Sigmoid colon (tissue), 7 donors: ENCODE measurements around the gene TMEM208. TPM values are rescaled to one million over a fixed set of nuclear protein-coding genes. Genes with fewer than 3 reads are reported as not detected.

Experiments
- DNase-seq: peaks from one replicate; pipeline ENCODE4 v3.0.0-alpha.2; 2019
- H3K27ac ChIP-seq, 4 donors: fragments of 200-600 bp; sonication (generic); one replicate each; pipeline ENCODE4 v1.5.1; 2016 to 2019; ENCODE audit warnings: mild to moderate bottlenecking in 1 of 4
- H3K27me3 ChIP-seq, 3 donors: fragments of 200-600 bp; sonication (generic); one replicate each; pipeline ENCODE4 v1.5.1; 2019; ENCODE audit warnings: mild to moderate bottlenecking in 1 of 3
- H3K36me3 ChIP-seq, 4 donors: fragments of 200-600 bp; sonication (generic); one replicate each; pipeline ENCODE4 v1.5.1; 2016 to 2019
- H3K4me1 ChIP-seq, 4 donors: fragments of 200-600 bp; sonication (generic); one replicate each; pipeline ENCODE4 v1.5.1; 2017 to 2019
- H3K4me3 ChIP-seq, 4 donors: fragments of 200-600 bp; sonication (generic); one replicate each; pipeline ENCODE4 v1.5.1; 2017 to 2019; ENCODE audit warnings: mild to moderate bottlenecking in 2 of 4, moderate library complexity in 1 of 4
- H3K9me3 ChIP-seq, 4 donors: fragments of 200-600 bp in 3 of 4; sonication (generic) in 3 of 4; one replicate each; pipeline versions ENCODE4 v1.5.1 to v1.6.1; 2013 to 2019
- CTCF ChIP-seq, 4 experiments: fragments of 450-650 bp in 3 of 4; fragments of 200-600 bp in 1 of 4; IDR thresholded peaks; one replicate each; pipeline ENCODE4 v1.5.1; 2016 to 2019; ENCODE audit warnings: antibody characterized with exemption in 4 of 4, mild to moderate bottlenecking in 3 of 4, moderate library complexity in 2 of 4
- EP300 ChIP-seq, 4 donors: sonication (generic); formaldehyde crosslinking; IDR thresholded peaks; one replicate each; pipeline ENCODE4 v1.6.1; 2017; ENCODE audit warnings: antibody characterized with exemption in 4 of 4
- POLR2A ChIP-seq, 2 donors: fragments of 450-650 bp; IDR thresholded peaks; one replicate each; pipeline ENCODE4 v1.6.1; 2016; ENCODE audit warnings: antibody characterized with exemption in 2 of 2, mild to moderate bottlenecking in 2 of 2, moderate library complexity in 2 of 2
- POLR2AphosphoS5 ChIP-seq, 4 donors: sonication (generic); formaldehyde crosslinking; IDR thresholded peaks; one replicate each; pipeline ENCODE4 v1.6.1; 2017; ENCODE audit warnings: antibody characterized with exemption in 4 of 4
- WGBS, 2 donors: extraction: QIAGEN DNeasy Blood & Tissue Kit; methylation state at CpG; one replicate each; pipeline ENCODE4 v1.1.7; 2013; 5-methylcytosine and 5-hydroxymethylcytosine counted together
- intact Hi-C: fragments of 100-400 bp; cut with DNase I; formaldehyde crosslinking; loops from one replicate; pipeline ENCODE4 v1.15.1; 2023
- polyA plus RNA-seq, 3 donors: library from polyadenylated mRNA; stranded (reverse); fragments of 200-250 nt; gene quantifications; one replicate each; pipeline ENCODE4 v1.2.3, GENCODE V29; 2013
- total RNA-seq, 4 donors: library from RNA; depleted of rRNA; stranded (reverse); fragments of >200 nt; gene quantifications; one replicate each; pipeline ENCODE4 v1.1.0, GENCODE V29; 2016
- donor health status: healthy with polysubstance abuse.
- donor health status: Bipolar disorder and iron deficiency.
- donor health status: healthy.

Gene TMEM208
- total and polyA plus RNA-seq, 7 donors: 15.3 to 109 (median 31.4) TPM

GRCh38 chr16:67199808-67200198, 27.1 kb upstream of the TMEM208 start:
- Histone ChIP-seq H3K36me3 (peaks cover 25 to 47% (median 41%) of the 10 kb centered on the region in 4 donors), H3K4me3 (no peak overlapping the region), H3K4me1 (peaks cover 0 to 11% (median 10%) of the 10 kb centered on the region in 4 donors), H3K27me3 (no peaks in the 10 kb centered on the region), H3K27ac (no peak overlapping the region), H3K9me3 (no peaks in the 10 kb centered on the region)
- WGBS, 2 donors: 18 to 56% methylated on average over 22 of the region's 22 CpGs
- TF ChIP-seq POLR2A (IDR thresholded peaks at IDR 0.05): no peak
- TF ChIP-seq CTCF (IDR thresholded peaks at IDR 0.05): no peak
- TF ChIP-seq EP300 (IDR thresholded peaks at IDR 0.05): no peak
- TF ChIP-seq POLR2AphosphoS5 (IDR thresholded peaks at IDR 0.05): no peak
- DNase-seq: no peak
- intact Hi-C loops: no loop called here

GRCh38 chr16:67200491-67200890, 26.4 kb upstream of the TMEM208 start:
- Histone ChIP-seq H3K4me3 (no peak overlapping the region), H3K36me3 (peaks cover 21 to 40% (median 34%) of the 10 kb centered on the region in 4 donors), H3K9me3 (no peaks in the 10 kb centered on the region), H3K27me3 (no peaks in the 10 kb centered on the region), H3K4me1 (peaks cover 0 to 11% (median 10%) of the 10 kb centered on the region in 4 donors), H3K27ac (no peak overlapping the region)
- DNase-seq: no peak
- TF ChIP-seq CTCF (IDR thresholded peaks at IDR 0.05) (no peak), POLR2A (IDR thresholded peaks at IDR 0.05) (no peak), EP300 (IDR thresholded peaks at IDR 0.05) (no peak), POLR2AphosphoS5 (IDR thresholded peaks at IDR 0.05) (no peak)
- intact Hi-C loops: no loop called here
- WGBS, 2 donors: 89 to 93% methylated on average over 8 of the region's 8 CpGs

GRCh38 chr16:67201411-67202345, 25.3 kb upstream of the TMEM208 start:
- no peak for DNase-seq
- 94 to 96% methylated on average over 40 of the region's 40 CpGs for WGBS, 2 donors
- H3K27me3 ChIP-seq: no peaks in the 10 kb centered on the region
- H3K36me3 ChIP-seq: peaks cover 9 to 28% (median 22%) of the 10 kb centered on the region in 4 donors
- no peak for TF ChIP-seq POLR2A (IDR thresholded peaks at IDR 0.05)
- TF ChIP-seq POLR2AphosphoS5 (IDR thresholded peaks at IDR 0.05): no peak
- no peak for TF ChIP-seq EP300 (IDR thresholded peaks at IDR 0.05)
- no peak for TF ChIP-seq CTCF (IDR thresholded peaks at IDR 0.05)
- H3K27ac ChIP-seq: no peak overlapping the region
- peaks cover 0 to 11% (median 10%) of the 10 kb centered on the region in 4 donors for H3K4me1 ChIP-seq
- intact Hi-C loops: no loop called here
- H3K4me3 ChIP-seq: no peak overlapping the region
- H3K9me3 ChIP-seq: no peaks in the 10 kb centered on the region

- H3K36me3 ChIP-seq: peaks cover 2 to 24% (median 15%) of the 10 kb centered on the region in 4 donors
Observed at GRCh38 chr16:67202426-67202825, 24.5 kb upstream of the TMEM208 start.

More at GRCh38 chr16:67202426-67202825, 24.5 kb upstream of the TMEM208 start:
- TF ChIP-seq POLR2A (IDR thresholded peaks at IDR 0.05): no peak
- no peak for TF ChIP-seq CTCF (IDR thresholded peaks at IDR 0.05)
- no peak for TF ChIP-seq EP300 (IDR thresholded peaks at IDR 0.05)
- TF ChIP-seq POLR2AphosphoS5 (IDR thresholded peaks at IDR 0.05): no peak
- Histone ChIP-seq H3K27me3 (no peaks in the 10 kb centered on the region), H3K4me3 (no peak overlapping the region), H3K9me3 (no peaks in the 10 kb centered on the region), H3K27ac (no peak overlapping the region), H3K4me1 (peaks cover 0 to 11% (median 10%) of the 10 kb centered on the region in 4 donors)
- DNase-seq: no peak
- intact Hi-C loops: no loop called here
- WGBS, 2 donors: 94 to 95% methylated on average over 12 of the region's 12 CpGs
